Epithelial cell of esophagus (primary cell): ENCODE measurements around the gene EVX1.

Source experiments
- DNase-seq: peaks from one replicate; pipeline ENCODE4 v3.0.0; 2010; ENCODE audit warnings: low read depth
- H3K4me3 ChIP-seq: 2 replicates; pipeline ENCODE4 v1.5.1; 2011; ENCODE audit warnings: mild to moderate bottlenecking, low read length, control low read depth
- CTCF ChIP-seq: IDR thresholded peaks from 2 replicates; pipeline ENCODE4 v1.5.1; 2011; ENCODE audit warnings: low read depth, mild to moderate bottlenecking, low read length, control low read depth, inconsistent platforms; ENCODE audit not compliant: insufficient read depth; ENCODE audit errors: missing control alignments

The EVX1 gene

GRCh38 chr7:27247452-27248426 lies 5.1 kb downstream of the EVX1 start:
- H3K4me3 ChIP-seq, result no peak overlapping the region
- DNase-seq, result no peak
- TF ChIP-seq CTCF, result no peak

GRCh38 chr7:27248427-27248806 lies 5.8 kb downstream of the EVX1 start:
- no peak for TF ChIP-seq CTCF
- no peak overlapping the region for H3K4me3 ChIP-seq
- no peak for DNase-seq

GRCh38 chr7:27248911-27249723 lies 6.5 kb downstream of the EVX1 start:
- DNase-seq, result no peak
- no peak overlapping the region for H3K4me3 ChIP-seq
- TF ChIP-seq CTCF, result no peak

GRCh38 chr7:27249724-27250556 lies 7.3 kb downstream of the EVX1 start:
- no peak for DNase-seq
- TF ChIP-seq CTCF, result no peak
- H3K4me3 ChIP-seq, result no peak overlapping the region

GRCh38 chr7:27250557-27251070 lies 8.0 kb downstream of the EVX1 start:
- H3K4me3 ChIP-seq, result no peak overlapping the region
- no peak for DNase-seq
- TF ChIP-seq CTCF, result no peak

- no peak for TF ChIP-seq CTCF
- no peak overlapping the region for H3K4me3 ChIP-seq
- DNase-seq, result no peak
Observed at GRCh38 chr7:27251136-27251651, 8.6 kb downstream of the EVX1 start.
